SJSA1 (cell line): ENCODE data around the gene TUBA3C. TPM values are rescaled to one million over a fixed set of nuclear protein-coding genes. Genes with fewer than 3 reads are reported as not detected.

Source experiments
- DNase-seq, 2 experiments: peaks; one replicate each; pipeline ENCODE4 v3.0.0-alpha.2; 2015 to 2020; ENCODE audit warnings: low spot score in 2 of 2, low read depth in 1 of 2
- H3K27ac ChIP-seq: fragments of 250-450 bp; sonication (Bioruptor Pico); 2 replicates; pipeline ENCODE4 v1.5.1; 2020; ENCODE audit warnings: mild to moderate bottlenecking, moderate library complexity
- H3K27me3 ChIP-seq: fragments of 250-450 bp; sonication (Bioruptor Pico); replicated peaks from 2 replicates; pipeline ENCODE4 v1.5.1; 2020; ENCODE audit warnings: mild to moderate bottlenecking, moderate library complexity
- H3K36me3 ChIP-seq: fragments of 250-450 bp; sonication (Bioruptor Pico); 2 replicates; pipeline ENCODE4 v1.5.1; 2020; ENCODE audit warnings: mild to moderate bottlenecking
- H3K4me1 ChIP-seq: fragments of 250-450 bp; sonication (Bioruptor Pico); replicated peaks from 2 replicates; pipeline ENCODE4 v1.6.1; 2021; ENCODE audit warnings: mild to moderate bottlenecking
- H3K4me3 ChIP-seq: fragments of 250-450 bp; sonication (Bioruptor Pico); 2 replicates; pipeline ENCODE4 v1.5.1; 2020; ENCODE audit warnings: mild to moderate bottlenecking
- H3K9me3 ChIP-seq: fragments of 250-450 bp; sonication (Bioruptor Pico); replicated peaks from 2 replicates; pipeline ENCODE4 v1.5.1; 2020; ENCODE audit warnings: mild to moderate bottlenecking
- total RNA-seq: library from RNA; depleted of rRNA; stranded (reverse); fragments of >200 nt; shearing (Covaris generic); gene quantifications from 2 replicates; pipeline ENCODE4 v1.2.3, GENCODE V29; 2014

The TUBA3C gene
- total RNA-seq, 1 experiment from 2014 or later: not detected

DNA sequence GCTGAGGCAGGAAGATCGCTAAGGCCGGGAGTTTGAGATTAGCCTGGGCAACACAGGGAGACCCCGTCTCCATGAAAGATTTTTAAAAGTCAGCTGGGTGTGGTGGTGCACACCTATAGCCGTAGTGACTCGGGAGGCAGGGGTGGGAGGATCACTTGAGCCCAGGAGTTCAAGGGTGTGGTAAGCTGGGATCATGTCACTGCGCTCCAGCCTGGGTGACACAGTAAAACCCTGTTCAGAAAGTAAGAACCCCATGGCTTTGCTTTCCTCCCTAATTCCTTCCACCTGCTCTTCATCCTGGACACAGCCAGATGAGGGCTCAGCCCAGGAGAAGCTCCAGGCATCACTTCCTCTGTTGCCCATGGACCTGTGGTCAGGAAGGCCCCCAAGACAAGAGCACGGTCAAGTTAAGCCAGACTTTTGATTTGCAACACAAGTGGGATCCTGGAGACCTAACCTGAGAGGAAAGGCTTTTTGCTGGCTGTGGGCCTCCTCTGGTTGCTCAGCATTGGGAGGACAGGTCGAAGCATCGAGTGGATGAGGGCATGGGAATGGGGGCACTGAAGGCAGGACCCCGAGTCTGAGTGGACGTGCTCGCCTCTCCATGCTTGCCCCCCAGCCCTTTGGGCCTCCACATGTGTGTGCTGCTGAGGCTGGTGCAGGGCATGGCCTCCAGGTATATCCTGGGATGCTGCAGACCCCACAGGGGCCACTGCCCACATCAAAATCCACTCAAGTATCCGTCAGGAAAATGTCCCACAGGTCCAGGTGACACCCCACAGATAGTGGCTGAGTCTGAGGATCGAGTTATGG is 25.4 kb downstream of the TUBA3C start:
- H3K4me1 ChIP-seq: no peaks in the 10 kb centered on the region

DNA sequence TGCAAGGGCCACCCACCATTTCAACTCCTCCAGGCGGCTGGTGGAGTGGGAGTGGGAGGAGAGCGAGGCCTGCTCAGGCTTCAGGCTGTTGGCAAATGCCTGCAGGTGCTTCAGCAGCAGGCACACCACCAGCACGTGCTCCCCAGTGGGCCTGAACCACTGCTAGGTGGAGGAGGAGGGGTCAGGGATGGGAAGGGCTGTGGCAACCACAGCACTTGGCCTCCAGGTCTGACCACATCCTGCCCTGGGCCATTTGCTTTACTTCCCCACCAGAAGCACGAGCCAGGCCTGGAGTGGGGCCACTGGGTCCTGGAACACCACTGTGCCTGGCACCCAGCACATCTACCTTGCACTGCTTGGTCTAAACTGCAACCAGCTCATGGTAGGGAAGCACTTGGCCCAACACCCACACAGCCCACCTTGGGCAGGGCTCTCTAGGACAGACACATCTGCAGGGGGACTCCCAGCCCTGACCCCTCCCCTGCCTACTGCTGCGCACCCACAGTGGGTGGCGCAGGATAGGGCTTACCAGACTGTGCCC is 26.2 kb downstream of the TUBA3C start:
- Histone ChIP-seq H3K4me3 (no peak overlapping the region), H3K9me3 (no peaks in the 10 kb centered on the region)
- DNase-seq: no peak

More for the DNA sequence above, 25.4 kb downstream of the TUBA3C start:
- H3K27ac ChIP-seq: no peak overlapping the region
- H3K27me3 ChIP-seq: no peaks in the 10 kb centered on the region
- H3K36me3 ChIP-seq: no peaks in the 10 kb centered on the region
- no peaks in the 10 kb centered on the region for H3K9me3 ChIP-seq
- no peak overlapping the region for H3K4me3 ChIP-seq
- DNase-seq: no peak

DNA sequence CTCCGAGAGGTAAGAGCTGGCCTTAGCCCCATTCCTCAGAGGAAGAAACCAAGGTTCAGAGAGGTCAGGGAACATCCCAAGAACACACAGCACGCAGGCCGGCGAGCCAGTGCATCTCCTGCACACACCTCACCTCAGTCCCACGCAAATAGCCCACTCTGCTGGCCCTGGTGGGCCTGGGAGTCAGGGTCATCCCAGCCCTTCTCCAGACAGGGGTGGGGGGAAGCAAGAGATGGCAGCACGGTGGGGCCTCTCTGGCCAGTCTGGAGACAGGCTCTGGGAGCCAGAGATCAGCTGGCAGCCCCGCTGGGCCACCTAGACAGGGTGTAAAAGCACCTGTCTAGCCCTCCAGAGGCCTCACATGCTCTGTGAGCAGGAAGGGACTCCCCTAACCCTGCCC is 26.8 kb downstream of the TUBA3C start:
- no peaks in the 10 kb centered on the region for H3K9me3 ChIP-seq
- no peak overlapping the region for H3K27ac ChIP-seq
- H3K4me1 ChIP-seq: no peaks in the 10 kb centered on the region
- no peaks in the 10 kb centered on the region for H3K27me3 ChIP-seq
- no peaks in the 10 kb centered on the region for H3K36me3 ChIP-seq
- no peak overlapping the region for H3K4me3 ChIP-seq
- DNase-seq: no peak

More for the DNA sequence above, 26.2 kb downstream of the TUBA3C start:
- H3K27me3 ChIP-seq: no peaks in the 10 kb centered on the region
- H3K4me1 ChIP-seq: no peaks in the 10 kb centered on the region
- no peak overlapping the region for H3K27ac ChIP-seq
- no peaks in the 10 kb centered on the region for H3K36me3 ChIP-seq

DNA sequence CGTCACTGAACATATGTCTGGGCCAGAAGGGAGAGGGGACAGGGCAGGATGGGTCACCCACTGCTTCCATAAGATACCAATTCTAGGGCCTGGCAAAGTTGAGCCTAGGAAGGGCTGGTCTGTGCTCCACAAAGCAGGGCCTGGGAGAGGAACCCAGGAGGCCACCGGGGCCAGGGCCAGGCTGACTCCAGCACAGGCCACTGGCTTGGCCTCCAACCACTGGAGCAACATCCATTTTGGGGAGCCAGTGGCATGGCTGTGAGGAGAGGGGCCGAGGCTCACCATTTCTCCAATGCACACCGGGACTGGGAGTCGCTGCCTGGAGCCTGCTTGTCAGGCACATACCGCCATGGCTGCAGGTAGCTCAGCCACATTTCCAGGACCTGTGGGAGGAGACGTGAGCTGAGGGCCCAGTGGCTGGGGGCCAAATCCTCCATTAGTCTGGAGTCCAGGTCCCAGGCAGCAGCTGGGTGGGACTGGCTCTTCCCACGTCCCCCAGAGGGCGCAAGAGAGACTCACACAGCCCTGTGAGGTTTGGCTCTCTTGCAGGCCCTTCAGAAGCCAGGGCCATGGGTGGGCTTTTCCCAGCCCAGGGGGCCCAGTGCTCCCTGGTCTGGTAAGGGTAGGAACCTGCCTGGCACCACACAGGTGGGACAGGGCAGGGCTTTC is 27.7 kb downstream of the TUBA3C start:
- Histone ChIP-seq H3K36me3 (no peaks in the 10 kb centered on the region), H3K27me3 (no peaks in the 10 kb centered on the region), H3K27ac (no peak overlapping the region), H3K4me3 (no peak overlapping the region), H3K9me3 (no peaks in the 10 kb centered on the region), H3K4me1 (no peaks in the 10 kb centered on the region)
- no peak for DNase-seq

DNA sequence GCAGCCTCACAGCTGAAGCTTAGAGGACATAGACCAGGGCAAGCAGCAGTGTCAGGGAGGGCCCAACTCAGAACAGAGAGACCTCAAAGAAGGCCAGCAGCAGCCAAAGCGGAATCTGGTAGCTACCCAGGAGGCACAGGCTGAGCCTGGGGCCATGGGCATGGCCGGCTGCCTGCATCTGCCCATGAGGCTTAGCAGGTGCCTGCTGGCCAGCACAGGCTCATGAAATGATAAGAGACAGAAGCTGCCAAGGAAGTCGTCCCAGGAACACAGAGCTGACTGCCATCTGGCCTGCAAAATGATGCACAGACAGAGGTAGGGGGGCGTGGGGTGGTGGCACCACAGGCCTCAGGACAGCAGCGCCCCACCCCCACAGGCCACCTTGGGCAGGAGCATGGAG is 29.2 kb downstream of the TUBA3C start:
- no peaks in the 10 kb centered on the region for H3K36me3 ChIP-seq
- H3K9me3 ChIP-seq: no peaks in the 10 kb centered on the region
- H3K27ac ChIP-seq: no peak overlapping the region
- DNase-seq: no peak
- no peak overlapping the region for H3K4me3 ChIP-seq
- no peaks in the 10 kb centered on the region for H3K4me1 ChIP-seq
- no peaks in the 10 kb centered on the region for H3K27me3 ChIP-seq

DNA sequence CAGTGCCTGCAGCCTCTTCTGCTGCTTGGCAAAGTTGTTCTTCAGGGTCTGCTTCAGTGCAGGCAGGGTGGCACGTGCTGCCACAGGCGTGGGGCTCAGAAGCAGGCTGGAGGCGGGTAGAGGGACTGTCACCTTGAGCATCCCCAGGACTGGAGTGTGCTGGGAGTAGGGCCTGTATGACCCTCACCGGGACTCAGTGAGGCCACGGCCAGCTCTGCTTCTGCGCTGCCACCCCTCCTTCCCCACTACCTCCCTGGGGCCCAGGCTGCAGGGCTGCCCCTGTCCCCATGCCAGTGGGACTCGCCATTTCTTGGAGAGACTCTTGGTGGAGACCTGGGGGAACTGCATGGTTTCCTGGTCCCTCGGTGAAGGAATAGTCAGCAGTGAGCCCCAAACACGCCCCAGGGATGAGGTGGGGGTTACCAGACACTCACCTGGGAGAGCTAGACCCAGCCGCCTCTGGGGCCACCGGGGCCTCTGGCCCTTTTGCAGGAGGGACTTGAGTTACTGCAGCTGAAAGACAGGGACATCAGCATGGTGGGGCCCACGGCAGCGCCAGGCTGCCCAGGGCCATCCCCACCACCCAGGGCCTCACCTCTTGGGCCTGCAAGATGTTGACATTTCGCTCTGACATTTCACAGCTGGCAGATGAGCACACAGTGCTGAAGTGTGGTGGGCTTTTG is 29.9 kb downstream of the TUBA3C start:
- Histone ChIP-seq H3K4me1 (no peaks in the 10 kb centered on the region), H3K4me3 (no peak overlapping the region), H3K27ac (no peak overlapping the region), H3K36me3 (no peaks in the 10 kb centered on the region), H3K9me3 (no peaks in the 10 kb centered on the region), H3K27me3 (no peaks in the 10 kb centered on the region)
- DNase-seq: no peak

DNA sequence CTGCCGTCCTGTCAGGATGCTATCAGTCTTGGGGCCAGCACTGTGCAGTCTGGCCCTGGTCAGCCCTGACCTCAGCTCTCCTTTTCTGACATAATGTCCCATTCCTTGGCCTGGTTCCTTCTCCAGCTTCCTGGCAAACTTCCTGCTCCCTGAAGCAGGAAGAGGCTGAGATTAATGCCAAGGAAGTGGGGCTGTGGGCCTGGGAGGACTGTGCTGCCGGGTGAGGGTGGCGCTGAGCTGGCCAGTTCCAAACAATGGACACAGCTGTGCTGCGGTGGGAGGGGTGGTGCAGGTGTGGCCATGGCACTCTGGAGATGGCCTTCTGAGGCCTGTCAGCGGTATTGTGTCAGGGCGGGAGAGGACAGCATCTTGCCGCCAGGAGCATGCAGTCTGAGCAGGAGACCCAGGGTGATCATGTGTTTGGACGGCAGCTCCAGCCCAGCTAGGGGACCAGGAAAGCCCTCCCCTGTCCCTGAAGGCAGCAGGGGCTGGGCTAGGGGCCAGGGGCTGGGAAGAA is 30.9 kb downstream of the TUBA3C start:
- Histone ChIP-seq H3K4me3 (no peak overlapping the region), H3K4me1 (no peaks in the 10 kb centered on the region), H3K9me3 (no peaks in the 10 kb centered on the region), H3K36me3 (no peaks in the 10 kb centered on the region), H3K27me3 (no peaks in the 10 kb centered on the region), H3K27ac (no peak overlapping the region)
- no peak for DNase-seq

DNA sequence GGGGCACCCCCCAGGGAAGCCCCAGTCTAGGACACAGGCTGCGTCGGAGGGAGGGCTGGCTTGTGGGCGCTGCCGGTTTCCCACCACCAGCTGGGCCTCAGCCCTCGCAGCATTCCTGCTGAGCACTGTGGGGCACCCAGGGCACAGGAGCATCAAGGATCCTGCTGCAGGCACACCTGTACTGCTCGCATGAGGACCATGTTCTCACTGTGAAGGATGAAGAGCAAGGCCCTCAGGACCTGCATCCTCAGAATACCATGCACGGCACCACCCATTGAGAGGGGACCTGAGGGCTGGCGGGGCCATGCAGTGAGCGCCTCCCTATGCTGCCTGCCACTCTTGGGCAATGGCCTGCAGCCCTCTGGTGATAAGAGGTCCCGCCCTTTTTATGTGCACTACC is 31.4 kb downstream of the TUBA3C start:
- no peaks in the 10 kb centered on the region for H3K36me3 ChIP-seq
- H3K27me3 ChIP-seq: no peaks in the 10 kb centered on the region
- H3K9me3 ChIP-seq: no peaks in the 10 kb centered on the region
- no peak overlapping the region for H3K4me3 ChIP-seq
- no peaks in the 10 kb centered on the region for H3K4me1 ChIP-seq
- no peak for DNase-seq
- H3K27ac ChIP-seq: no peak overlapping the region

DNA sequence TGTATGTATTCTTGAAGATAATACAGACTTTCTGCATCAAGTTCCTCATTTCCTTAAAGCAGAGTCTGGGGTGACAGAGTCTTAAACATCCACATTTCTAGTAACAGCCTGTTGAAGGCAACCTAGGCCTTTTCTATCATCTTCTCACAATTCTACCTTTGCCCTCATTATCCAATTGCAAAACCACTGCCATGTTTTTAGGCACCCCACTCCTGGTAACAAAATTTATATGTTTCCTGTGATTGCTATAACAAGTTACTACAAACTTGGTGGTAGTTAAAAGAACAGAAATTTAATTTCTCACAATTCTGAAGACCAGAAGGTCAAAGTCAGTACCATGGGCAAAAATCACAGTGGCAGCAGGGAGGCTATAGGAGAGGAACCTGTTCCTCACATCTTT is 33.1 kb downstream of the TUBA3C start:
- Histone ChIP-seq H3K4me1 (no peaks in the 10 kb centered on the region), H3K4me3 (no peak overlapping the region), H3K27me3 (no peaks in the 10 kb centered on the region), H3K9me3 (no peaks in the 10 kb centered on the region), H3K27ac (no peak overlapping the region), H3K36me3 (no peaks in the 10 kb centered on the region)
- no peak for DNase-seq
